Measurements from ENCODE around the gene LTC4S.
"Not testable (repeated sequence)": the region's sequence is repeated elsewhere in the genome, so short reads cannot be mapped to it uniquely, and the experiment has no call there.

The LTC4S gene

GRCh38 chr5:179769796-179770195 lies 24.0 kb upstream of the LTC4S start:
- DNase-seq (ENCODE audit: low spot score), result no peak

DNA sequence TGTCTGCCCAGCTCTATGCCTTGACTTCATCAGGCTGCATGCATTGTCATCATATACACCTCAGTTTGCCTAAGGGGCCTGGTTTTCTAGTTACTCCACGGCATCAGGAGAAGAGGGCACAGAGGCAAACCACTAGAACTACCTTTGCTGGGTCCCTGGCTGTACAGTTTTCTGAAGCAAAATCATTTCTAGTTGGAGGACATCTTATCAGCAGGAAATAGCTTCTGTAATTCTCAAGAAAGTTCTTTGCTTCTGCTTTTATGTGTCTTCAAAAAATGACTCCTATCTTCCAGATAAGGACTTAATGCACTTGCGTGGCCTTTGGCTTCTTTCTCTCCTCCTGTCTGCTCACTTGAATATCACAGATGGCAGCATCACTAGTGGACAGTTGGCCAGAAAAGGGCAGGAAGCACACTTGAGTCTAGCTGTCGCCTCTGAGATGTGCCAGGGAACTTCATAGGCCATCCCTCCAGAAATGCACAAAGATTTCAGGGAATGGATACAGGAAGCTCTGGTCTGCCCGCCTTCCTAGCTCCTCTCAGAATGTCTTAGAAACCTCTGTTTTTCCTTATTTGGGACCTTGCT lies 22.4 kb upstream of the LTC4S start:
- no peak for DNase-seq (ENCODE audit: low spot score)

DNA sequence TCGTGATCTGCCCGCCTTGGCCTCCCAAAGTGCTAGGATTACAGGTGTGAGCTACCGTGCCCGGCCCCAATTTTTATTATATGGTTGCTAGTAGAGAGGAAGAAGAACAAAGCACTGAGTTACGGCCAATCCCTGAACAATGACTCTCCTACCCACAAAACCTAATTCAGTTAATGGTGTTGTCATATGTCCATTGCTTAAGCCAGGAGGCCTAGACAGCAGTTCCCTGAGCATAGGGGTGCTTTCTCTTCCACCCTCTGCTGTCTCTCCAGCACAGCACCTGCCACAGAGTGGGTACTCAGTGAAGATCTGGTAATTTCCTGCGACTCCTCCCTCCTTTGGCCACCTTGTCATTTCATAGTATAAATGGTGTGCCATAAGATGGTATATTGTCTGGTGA lies 21.4 kb upstream of the LTC4S start:
- DNase-seq (ENCODE audit: low spot score), result no peak

- no peak for DNase-seq (ENCODE audit: low spot score)
Observed at GRCh38 chr5:179773686-179774040, 20.1 kb upstream of the LTC4S start.

- DNase-seq (ENCODE audit: low spot score), result no peak
Observed at GRCh38 chr5:179774442-179774841, 19.3 kb upstream of the LTC4S start.

DNA sequence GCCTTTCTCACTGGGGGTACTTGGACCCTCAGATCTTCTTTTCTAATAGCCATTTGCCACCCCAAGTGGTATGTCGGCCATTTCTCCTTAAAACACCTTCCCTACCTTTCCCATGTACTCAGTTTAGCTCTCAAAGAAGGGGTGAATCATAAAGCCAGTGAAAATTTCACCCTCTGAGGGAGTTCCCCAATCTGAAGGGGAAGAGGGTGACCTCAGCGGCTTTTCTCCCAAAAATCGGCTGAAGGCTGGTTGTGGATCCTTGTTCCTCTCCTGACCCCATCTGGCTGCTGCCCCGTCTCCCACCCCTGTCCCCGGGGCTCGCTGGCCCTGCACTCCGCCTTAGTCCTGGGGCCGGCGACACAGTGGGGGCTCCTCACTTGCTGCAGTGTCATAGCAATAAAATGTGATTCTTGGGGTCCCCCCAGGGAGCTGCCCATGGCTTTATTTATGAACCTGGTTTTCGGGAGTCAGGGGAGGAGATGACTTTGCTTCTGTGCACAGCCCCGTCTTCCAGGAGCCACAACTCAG lies 17.3 kb upstream of the LTC4S start:
- DNase-seq (ENCODE audit: low spot score), result no peak

- DNase-seq (ENCODE audit: low spot score), result no peak
Observed at GRCh38 chr5:179777456-179777855, 16.3 kb upstream of the LTC4S start.

GRCh38 chr5:179777909-179778308 lies 15.9 kb upstream of the LTC4S start:
- no peak for DNase-seq (ENCODE audit: low spot score)

DNA sequence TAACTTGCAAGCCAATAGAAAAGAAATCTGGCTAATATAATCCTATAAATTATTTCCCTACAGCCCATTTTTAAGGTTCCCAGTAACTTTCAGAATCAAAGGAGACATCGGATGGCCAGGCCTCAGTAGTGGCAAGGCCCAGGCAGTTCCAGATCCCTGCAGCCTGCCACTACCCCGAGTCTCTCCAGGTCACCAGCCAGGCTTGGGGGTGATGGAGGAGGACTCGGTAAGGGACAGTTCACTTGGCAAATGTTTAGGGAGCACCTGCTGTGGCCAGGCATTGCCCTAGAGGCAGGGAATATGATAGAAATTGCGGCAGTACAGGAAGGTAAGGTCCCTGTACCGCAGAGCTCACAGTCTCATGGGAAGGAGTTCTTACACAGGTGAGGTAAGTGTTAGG lies 15.2 kb upstream of the LTC4S start:
- DNase-seq (ENCODE audit: low spot score), result no peak

DNA sequence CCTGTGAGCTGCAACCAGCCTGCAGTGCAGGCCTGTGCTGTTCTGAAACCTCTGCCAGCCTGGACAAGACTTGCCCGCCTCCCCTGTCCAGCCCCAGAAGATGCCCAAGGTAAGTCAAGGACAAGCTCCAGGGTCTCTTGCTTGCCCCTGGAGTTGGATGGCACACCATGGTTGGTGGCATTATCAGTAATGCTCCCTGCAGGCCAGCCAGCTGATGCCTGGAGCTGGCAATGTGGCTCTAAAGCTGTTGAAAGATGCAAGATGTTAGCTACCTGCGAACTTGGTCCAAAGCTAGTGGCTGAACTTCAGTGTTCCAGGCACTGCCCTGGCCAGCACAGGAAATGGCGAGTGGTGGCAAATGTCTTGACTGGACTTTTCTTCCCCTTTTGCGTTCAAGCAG lies 14.0 kb upstream of the LTC4S start:
- DNase-seq (ENCODE audit: low spot score), result no peak

GRCh38 chr5:179780362-179780761 lies 13.4 kb upstream of the LTC4S start:
- DNase-seq (ENCODE audit: low spot score), result no peak

GRCh38 chr5:179781846-179782245 lies 11.9 kb upstream of the LTC4S start:
- no peak for DNase-seq (ENCODE audit: low spot score)

DNA sequence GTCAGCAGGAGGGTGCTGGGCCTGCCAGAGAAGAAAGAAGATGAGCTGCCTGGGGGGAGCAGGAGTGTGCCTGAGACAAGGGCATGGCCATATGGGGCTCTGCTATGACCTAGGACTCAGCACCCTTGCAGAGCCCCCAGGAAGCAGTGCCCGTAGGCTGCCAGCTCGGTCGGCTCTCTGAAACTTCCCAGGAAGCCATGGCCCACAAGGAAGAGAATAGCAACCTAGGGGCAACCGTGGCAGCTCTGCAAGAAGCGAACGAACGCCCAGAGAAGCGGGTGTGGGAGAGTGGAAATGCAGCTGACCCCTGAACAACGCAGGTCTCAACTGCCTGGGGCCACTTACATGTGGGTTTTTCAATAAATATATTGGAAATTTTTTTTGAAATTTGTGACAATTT lies 10.7 kb upstream of the LTC4S start:
- DNase-seq (ENCODE audit: low spot score), result no peak

GRCh38 chr5:179786861-179787260 lies 6.9 kb upstream of the LTC4S start:
- DNase-seq (ENCODE audit: low spot score), result no peak

DNA sequence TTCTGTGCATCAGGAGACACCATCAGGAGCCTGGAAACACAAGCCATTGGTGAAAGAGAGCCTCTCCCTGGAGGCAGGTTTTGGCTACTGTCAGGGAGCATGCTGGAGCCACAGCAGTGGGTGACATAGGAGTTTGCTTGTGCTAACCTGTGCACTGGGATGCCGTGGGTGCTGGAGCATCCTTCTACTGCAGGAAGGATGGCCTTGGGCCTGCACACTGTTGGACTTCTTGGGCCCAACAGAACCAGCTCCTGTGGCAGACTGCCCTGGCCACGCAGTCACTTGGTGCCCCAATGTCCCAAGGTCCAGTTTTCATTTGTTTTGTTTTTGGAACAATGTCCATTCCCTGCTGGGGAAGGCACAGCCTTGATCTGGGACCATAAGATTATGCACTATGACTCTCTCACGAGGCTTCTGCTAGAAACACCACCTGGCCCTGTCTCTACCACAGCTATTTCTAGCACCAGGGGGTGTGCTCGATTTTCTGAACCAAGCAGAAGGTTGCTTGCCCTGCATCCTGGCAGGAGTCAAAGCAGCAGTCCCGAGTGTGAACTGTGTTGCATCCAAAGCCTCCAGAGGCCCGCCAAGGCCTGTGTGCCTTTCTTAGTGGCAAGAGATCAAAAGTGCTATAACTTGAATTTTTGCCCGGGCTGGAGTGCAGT lies 5.5 kb upstream of the LTC4S start:
- DNase-seq (ENCODE audit: low spot score), result no peak

DNA sequence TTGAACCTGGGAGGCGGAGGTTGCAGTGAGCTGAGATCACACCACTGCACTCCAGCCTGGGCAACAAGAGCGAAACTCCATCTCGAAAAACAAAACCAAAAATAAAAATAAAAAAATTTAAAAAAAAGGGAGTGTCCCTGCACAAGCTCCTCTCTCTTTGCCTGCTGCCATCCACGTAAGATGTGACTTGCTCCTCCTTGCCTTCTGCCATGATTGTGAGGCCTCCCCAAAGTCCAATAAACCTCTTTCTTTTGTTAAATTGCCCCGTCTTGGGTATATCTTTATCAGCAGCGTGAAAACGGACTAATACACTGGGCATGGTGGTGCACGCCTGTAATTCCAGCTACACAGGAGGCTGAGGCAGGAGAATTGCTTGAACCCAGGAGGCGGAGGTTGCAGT lies 4.5 kb upstream of the LTC4S start:
- not testable (repeated sequence) for DNase-seq (ENCODE audit: low spot score)

DNA sequence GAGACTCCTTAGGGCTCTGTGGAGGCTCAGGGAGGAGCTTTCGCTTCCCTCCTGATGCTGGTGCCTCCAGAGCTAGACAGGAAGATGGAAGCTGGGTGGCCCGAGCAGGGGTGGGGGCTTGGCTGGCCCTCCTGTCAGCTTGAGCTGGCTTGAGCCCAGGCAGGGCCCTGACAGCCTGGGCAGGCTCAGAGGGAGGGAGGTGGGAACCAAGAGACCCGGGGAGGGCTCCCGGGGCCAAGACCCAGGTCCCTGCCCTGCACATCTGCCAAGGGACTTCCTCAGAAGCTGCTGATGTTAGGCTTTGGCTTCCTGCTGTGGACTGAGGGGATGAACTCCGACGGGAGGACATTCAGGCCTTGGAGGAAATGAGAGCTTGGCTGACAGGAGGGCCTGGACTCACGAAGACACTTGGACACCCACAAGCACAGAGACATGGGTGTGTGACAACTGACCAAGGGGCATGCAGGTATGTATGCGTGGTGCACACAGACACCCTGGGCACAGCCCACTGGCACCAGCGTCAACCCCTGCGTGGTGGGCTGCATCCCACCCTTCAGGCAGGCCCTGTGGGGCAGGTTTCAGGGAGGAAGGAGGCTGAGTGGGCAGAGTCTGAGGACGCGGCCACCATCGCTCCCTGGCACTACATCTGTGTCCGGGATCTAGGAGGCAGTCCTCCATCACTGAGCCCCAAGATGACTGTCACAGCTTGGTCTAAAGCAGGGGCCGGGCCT lies 1.7 kb upstream of the LTC4S start:
- no peak for DNase-seq (ENCODE audit: low spot score)

DNA sequence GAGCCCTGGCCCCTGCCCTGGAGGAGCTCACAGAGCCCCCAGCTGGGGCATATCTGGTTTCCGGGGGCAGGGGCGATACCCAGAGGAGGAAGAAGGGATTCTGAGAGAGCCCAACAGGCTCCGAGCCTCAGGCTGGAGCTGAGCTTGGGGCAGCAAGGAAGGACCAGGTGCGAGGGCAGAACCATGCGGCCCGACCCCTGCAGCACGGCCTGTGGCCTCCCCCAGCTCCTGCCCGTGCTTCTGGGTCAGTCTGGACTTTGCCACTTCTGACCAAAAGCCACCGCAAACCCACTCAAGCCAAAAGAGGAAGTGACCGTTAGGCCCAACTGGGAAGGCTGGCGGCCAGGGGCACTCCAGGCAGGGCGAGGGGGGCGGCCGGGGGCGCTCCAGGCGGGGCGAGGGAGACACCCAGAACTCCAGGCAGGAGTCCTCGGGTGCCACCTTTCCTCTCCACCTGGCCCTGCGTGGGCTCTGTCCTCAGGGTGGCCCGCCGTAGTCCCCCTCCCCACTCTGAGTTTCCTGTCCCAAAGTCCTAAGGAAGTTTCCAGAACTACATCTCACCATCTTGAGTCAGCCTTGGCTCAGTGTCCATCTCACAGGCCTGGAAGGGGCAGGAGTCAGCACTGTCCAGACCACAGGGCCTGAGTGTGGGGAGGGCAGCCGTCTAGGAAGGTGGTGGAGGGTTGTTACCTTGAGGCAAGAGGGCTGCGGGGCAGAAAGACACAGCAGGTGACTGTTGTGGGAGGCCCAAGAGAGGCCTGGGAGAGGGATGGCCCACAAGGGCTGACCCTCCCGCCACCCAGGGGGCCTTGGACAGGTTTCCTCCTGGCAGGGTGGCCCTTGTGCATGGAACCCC lies 946 bp upstream of the LTC4S start:
- DNase-seq (ENCODE audit: low spot score), result no peak

DNA sequence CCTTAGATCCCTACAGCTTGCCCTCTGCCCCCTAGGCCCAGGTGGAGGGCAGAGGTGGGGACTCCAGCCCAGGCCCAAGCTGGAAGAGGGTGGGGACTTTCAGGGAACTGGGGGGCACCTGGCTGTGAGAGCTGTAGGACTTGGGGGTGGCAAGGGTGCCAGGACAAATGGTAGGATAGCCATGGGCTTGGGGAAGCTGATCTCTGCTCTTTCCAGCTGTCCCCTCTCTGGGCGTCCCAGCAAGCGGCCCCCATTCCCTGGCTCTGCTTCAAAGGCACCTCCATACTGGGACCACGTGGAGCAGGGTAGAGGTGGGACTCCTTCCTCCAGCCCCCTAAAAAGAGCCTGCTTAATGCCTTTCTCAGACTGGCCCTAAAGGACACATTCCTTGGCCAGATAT lies 385 bp downstream of the LTC4S start:
- no peak for DNase-seq (ENCODE audit: low spot score)

DNA sequence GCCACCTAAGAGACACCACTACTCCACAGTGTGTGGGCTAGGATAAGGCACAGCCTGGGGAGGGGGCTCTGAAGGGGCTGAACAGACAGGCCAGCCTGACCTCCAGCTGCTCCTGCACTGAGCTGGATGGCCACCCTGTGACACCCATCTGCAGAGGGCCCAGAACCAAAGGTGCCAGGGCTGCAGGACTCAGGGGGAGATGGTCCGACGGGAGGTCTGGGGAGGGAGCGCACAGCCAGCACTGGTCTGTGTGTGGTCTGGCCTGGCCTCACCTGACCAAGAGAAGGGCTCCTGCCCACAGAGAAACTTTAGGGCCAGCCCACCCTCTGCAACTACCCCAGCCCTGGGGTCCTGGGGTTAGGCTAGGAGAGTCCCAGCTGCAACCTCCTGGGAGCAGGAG lies 789 bp downstream of the LTC4S start:
- no peak for DNase-seq (ENCODE audit: low spot score)

GRCh38 chr5:179795049-179795862 lies 1.5 kb downstream of the LTC4S start:
- no peak for DNase-seq (ENCODE audit: low spot score)

Data from CD4-positive, alpha-beta T cell treated with Interleukin-6 at 100 ng/mL for 8 hours (primary cell).